Measurements from ENCODE around the gene PTPRC.

PTPRC gene

GRCh38 chr1:198620951-198621824, 17.7 kb upstream of the PTPRC start:
- DNase-seq = peak; percentile 79

GRCh38 chr1:198622001-198622400, 16.8 kb upstream of the PTPRC start:
- no peak for DNase-seq

GRCh38 chr1:198623752-198624647, 14.8 kb upstream of the PTPRC start:
- DNase-seq = no peak

GRCh38 chr1:198624648-198624980, 14.2 kb upstream of the PTPRC start:
- DNase-seq = no peak

GRCh38 chr1:198627436-198628066, 11.3 kb upstream of the PTPRC start:
- no peak for DNase-seq

GRCh38 chr1:198628067-198628455, 10.8 kb upstream of the PTPRC start:
- no peak for DNase-seq

GRCh38 chr1:198629610-198630009, 9.2 kb upstream of the PTPRC start:
- DNase-seq = no peak

- no peak for DNase-seq
Measured at GRCh38 chr1:198630863-198631262, 8.0 kb upstream of the PTPRC start.

GRCh38 chr1:198631292-198631691, 7.5 kb upstream of the PTPRC start:
- DNase-seq = no peak

- DNase-seq = no peak
Measured at GRCh38 chr1:198632007-198632406, 6.8 kb upstream of the PTPRC start.

- DNase-seq = no peak
Measured at GRCh38 chr1:198633675-198634121, 5.1 kb upstream of the PTPRC start.

- DNase-seq = no peak
Measured at GRCh38 chr1:198635964-198636363, 2.9 kb upstream of the PTPRC start.

- no peak for DNase-seq
Measured at GRCh38 chr1:198636391-198636790, 2.4 kb upstream of the PTPRC start.

- DNase-seq = no peak
Measured at GRCh38 chr1:198637157-198637556, 1.7 kb upstream of the PTPRC start.

GRCh38 chr1:198637916-198638437, 863 bp upstream of the PTPRC start:
- no peak for DNase-seq

GRCh38 chr1:198638441-198638840, 399 bp upstream of the PTPRC start:
- DNase-seq = no peak

GRCh38 chr1:198639671-198640143, 867 bp downstream of the PTPRC start:
- no peak for DNase-seq

GRCh38 chr1:198640174-198640573, 1.3 kb downstream of the PTPRC start:
- DNase-seq = no peak

- DNase-seq = no peak
Measured at GRCh38 chr1:198641501-198641900, 2.7 kb downstream of the PTPRC start.

GRCh38 chr1:198641966-198642668, 3.3 kb downstream of the PTPRC start:
- DNase-seq = no peak

- DNase-seq = no peak
Measured at GRCh38 chr1:198642983-198643382, 4.1 kb downstream of the PTPRC start.

GRCh38 chr1:198643808-198644207, 5.0 kb downstream of the PTPRC start:
- no peak for DNase-seq

Data from activated CD8-positive, alpha-beta memory T cell treated with anti-CD3 and anti-CD28 coated beads, Interleukin-2, amount 50 U/mL, for 48 hours (primary cell).